Activated naive CD8-positive, alpha-beta T cell treated with anti-CD3 and anti-CD28 coated beads, Interleukin-2, amount 50 U/mL, for 24 hours (primary cell): ENCODE measurements around the gene OMP.
"Not testable (repeated sequence)": the region's sequence is repeated elsewhere in the genome, so short reads cannot be mapped to it uniquely, and the experiment has no call there.

Experiments used
- ATAC-seq: fragments of 150-1000 bp; cut with Tn5 transposase; one replicate; pipeline ENCODE4 v1.10.0; 2021
- DNase-seq: peaks from one replicate; pipeline ENCODE4 v3.0.0; 2021
- H3K27ac Mint-ChIP-seq: one replicate; pipeline ENCODE4 v1.8.0; 2021; ENCODE audit warnings: mild to moderate bottlenecking, mixed read lengths
- H3K27me3 Mint-ChIP-seq: one replicate; pipeline ENCODE4 v1.8.0; 2021; ENCODE audit warnings: mixed read lengths
- H3K36me3 Mint-ChIP-seq: one replicate; pipeline ENCODE4 v1.8.0; 2021; ENCODE audit warnings: low read depth, mixed read lengths
- H3K4me1 Mint-ChIP-seq: one replicate; pipeline ENCODE4 v1.8.0; 2021; ENCODE audit warnings: mixed read lengths
- H3K4me3 Mint-ChIP-seq: one replicate; pipeline ENCODE4 v1.8.0; 2021; ENCODE audit warnings: mild to moderate bottlenecking, moderate library complexity, mixed read lengths
- H3K9me3 Mint-ChIP-seq: one replicate; pipeline ENCODE4 v1.8.0; 2021; ENCODE audit warnings: mixed read lengths

The OMP gene

GRCh38 chr11:77102246-77103210 lies at the start of gene OMP:
TSS of gene OMP (plus strand) at chr11:77102840. CDS start at chr11:77102840, 0 bp downstream.
- no peak within 1 kb of the TSS for H3K4me3 Mint-ChIP-seq
- H3K36me3 Mint-ChIP-seq = no peaks in the 10 kb centered on the region
- H3K9me3 Mint-ChIP-seq = no peaks in the 10 kb centered on the region
- DNase-seq = no peak
- no peak within 1 kb of the TSS for H3K27ac Mint-ChIP-seq
- H3K27me3 Mint-ChIP-seq = no peaks in the 10 kb centered on the region
- no peak for ATAC-seq
- no peaks in the 10 kb centered on the region for H3K4me1 Mint-ChIP-seq

- Mint-ChIP-seq H3K27me3 (no peaks in the 10 kb centered on the region), H3K9me3 (peaks cover 4% of the 10 kb centered on the region), H3K36me3 (peaks cover 1% of the 10 kb centered on the region), H3K4me3 (no peak overlapping the region), H3K27ac (no peak overlapping the region), H3K4me1 (no peaks in the 10 kb centered on the region)
- ATAC-seq = no peak
- no peak for DNase-seq
These were observed 49.2 kb upstream of the OMP start for GRCh38 chr11:77053217-77054015.

DNA sequence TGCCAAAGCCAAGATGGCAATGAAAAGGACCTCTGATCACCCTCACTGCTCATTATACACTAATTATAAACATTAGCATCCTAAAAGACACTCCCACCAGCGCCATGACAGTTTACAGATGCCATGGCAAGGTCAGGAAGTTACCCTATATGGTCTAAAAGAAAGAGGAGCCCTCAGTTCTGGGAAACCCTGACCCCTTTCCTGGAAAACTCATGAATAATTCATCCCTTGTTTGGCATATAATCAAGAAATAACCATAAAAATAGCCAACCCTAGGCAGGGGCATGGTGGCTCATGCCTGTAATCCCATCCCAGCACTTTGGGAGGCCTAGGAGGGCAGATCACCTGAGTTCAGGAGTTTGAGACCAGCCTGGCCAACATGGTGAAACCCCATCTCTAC lies 48.6 kb upstream of the OMP start:
- no peak overlapping the region for H3K4me3 Mint-ChIP-seq
- H3K4me1 Mint-ChIP-seq = no peaks in the 10 kb centered on the region
- no peaks in the 10 kb centered on the region for H3K27me3 Mint-ChIP-seq
- peaks cover 1% of the 10 kb centered on the region for H3K36me3 Mint-ChIP-seq
- DNase-seq (no peak), ATAC-seq (no peak)
- no peak overlapping the region for H3K27ac Mint-ChIP-seq
- peaks cover 4% of the 10 kb centered on the region for H3K9me3 Mint-ChIP-seq

DNA sequence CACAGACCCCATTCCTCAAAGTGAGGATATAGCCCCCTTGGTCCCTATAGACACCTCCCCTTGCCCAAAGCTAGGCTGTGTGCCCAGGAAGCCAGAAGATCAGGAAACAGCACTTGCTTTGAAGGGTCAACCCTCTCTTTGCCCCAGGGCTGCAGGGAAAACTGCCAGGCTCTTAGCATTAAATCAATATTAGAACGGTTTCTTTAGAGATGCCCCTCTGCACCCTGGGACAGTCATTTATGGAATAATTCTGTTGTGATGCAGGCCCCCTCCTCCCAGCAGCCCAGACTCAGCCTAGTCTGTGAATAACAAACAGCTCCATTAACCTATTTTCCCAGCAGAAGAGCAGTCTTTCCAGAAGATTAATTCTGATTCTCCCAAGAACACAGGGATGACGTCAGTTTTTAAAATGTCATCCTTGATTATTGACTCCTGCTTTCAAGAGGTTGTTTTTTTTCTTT lies 47.5 kb upstream of the OMP start:
- no peak overlapping the region for H3K27ac Mint-ChIP-seq
- no peak for ATAC-seq
- H3K4me1 Mint-ChIP-seq = no peaks in the 10 kb centered on the region
- H3K9me3 Mint-ChIP-seq = peaks cover 4% of the 10 kb centered on the region
- peaks cover 1% of the 10 kb centered on the region for H3K36me3 Mint-ChIP-seq
- no peak for DNase-seq
- no peaks in the 10 kb centered on the region for H3K27me3 Mint-ChIP-seq
- no peak overlapping the region for H3K4me3 Mint-ChIP-seq

DNA sequence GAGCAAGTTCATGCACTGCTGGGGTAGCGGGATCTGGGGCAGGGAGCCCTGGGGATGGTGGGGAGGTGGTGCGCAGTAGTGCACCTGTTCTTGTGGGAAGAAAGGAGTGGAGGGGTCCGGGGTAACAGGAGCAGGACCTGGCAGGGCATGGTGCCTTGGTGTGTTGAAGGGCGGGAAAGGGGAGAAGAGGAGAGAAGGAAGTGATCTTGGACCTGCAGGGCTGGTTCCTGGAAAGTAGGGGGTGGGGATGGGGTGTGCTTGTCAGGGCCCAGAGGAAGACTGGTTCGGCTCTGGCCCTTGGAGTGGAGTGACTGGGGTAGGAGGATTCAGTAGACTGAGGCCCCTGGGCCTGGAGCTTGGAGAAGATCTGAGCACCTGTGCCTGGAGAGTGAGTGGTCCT lies 46.7 kb upstream of the OMP start:
- H3K27ac Mint-ChIP-seq = no peak overlapping the region
- no peaks in the 10 kb centered on the region for H3K27me3 Mint-ChIP-seq
- ATAC-seq (no peak), DNase-seq (no peak)
- H3K9me3 Mint-ChIP-seq = peaks cover 4% of the 10 kb centered on the region
- no peak overlapping the region for H3K4me3 Mint-ChIP-seq
- peaks cover 1% of the 10 kb centered on the region for H3K36me3 Mint-ChIP-seq
- H3K4me1 Mint-ChIP-seq = no peaks in the 10 kb centered on the region

GRCh38 chr11:77056814-77057402 lies 45.7 kb upstream of the OMP start:
- H3K4me3 Mint-ChIP-seq = no peak overlapping the region
- H3K9me3 Mint-ChIP-seq = peaks cover 4% of the 10 kb centered on the region
- no peak overlapping the region for H3K27ac Mint-ChIP-seq
- H3K36me3 Mint-ChIP-seq = peaks cover 1% of the 10 kb centered on the region
- no peaks in the 10 kb centered on the region for H3K27me3 Mint-ChIP-seq
- no peaks in the 10 kb centered on the region for H3K4me1 Mint-ChIP-seq
- ATAC-seq (no peak), DNase-seq (no peak)

DNA sequence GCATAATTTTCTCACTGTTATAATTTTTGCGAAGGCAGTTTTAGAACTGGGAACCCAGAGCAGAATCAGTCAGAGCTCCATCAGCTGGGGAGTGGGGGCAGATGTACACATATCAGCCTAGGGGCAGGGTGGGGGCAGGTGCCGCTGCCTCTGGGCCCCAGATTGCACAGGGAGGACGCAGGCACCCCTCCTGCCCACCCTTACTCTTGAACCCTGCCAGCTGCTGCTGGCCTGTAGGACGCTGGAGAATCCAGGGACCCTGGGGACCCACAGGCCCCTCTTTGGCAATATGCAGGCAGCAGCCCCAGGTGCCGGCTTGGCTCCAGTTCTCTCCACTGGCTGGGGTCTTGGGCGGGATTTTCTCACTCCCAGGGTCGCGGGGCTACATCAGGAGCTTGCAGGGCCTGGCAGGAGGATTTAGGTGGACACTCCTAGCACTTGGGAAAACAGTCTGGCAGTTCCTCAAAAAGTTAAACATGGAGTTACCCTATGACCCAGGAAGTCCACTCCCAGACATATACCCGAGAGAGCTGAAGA lies 44.6 kb upstream of the OMP start:
- Mint-ChIP-seq H3K9me3 (peaks cover 4% of the 10 kb centered on the region), H3K27me3 (no peaks in the 10 kb centered on the region), H3K4me3 (no peak overlapping the region), H3K4me1 (no peaks in the 10 kb centered on the region), H3K27ac (no peak overlapping the region), H3K36me3 (peaks cover 1% of the 10 kb centered on the region)
- no peak for ATAC-seq
- no peak for DNase-seq

- Mint-ChIP-seq H3K4me1 (no peaks in the 10 kb centered on the region), H3K27me3 (no peaks in the 10 kb centered on the region), H3K36me3 (peaks cover 1% of the 10 kb centered on the region), H3K4me3 (no peak overlapping the region), H3K27ac (no peak overlapping the region), H3K9me3 (peaks cover 4% of the 10 kb centered on the region)
- ATAC-seq = no peak
- DNase-seq = no peak
These were observed 43.7 kb upstream of the OMP start for GRCh38 chr11:77058900-77059299.

- Mint-ChIP-seq H3K4me1 (no peaks in the 10 kb centered on the region), H3K9me3 (peaks cover 4% of the 10 kb centered on the region), H3K27ac (no peak overlapping the region), H3K27me3 (no peaks in the 10 kb centered on the region), H3K4me3 (no peak overlapping the region), H3K36me3 (peaks cover 1% of the 10 kb centered on the region)
- DNase-seq (no peak), ATAC-seq (no peak)
These were observed 42.8 kb upstream of the OMP start for GRCh38 chr11:77059806-77060205.

DNA sequence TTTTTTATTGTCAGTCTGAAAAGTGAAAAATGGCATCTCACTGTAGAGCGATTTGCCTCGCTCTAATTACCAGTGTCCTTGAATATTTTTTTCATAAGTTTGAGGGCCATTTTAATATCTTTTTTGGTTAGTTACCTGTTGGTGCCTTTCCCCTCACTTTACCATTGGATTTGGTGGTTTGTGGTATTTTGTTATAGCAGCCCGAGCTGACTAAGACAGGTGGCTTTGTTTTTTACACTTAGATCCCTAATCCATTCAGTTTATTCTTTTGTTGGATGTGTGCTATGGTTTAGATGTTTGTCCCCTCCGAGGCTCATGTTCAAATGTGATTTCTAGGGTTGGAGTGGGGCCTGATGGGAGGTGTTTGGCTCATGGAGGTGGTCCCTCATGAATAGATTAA lies 42.4 kb upstream of the OMP start:
- Mint-ChIP-seq H3K27me3 (no peaks in the 10 kb centered on the region), H3K36me3 (peaks cover 1% of the 10 kb centered on the region), H3K27ac (no peak overlapping the region), H3K4me3 (no peak overlapping the region), H3K9me3 (peaks cover 4% of the 10 kb centered on the region), H3K4me1 (no peaks in the 10 kb centered on the region)
- no peak for ATAC-seq
- no peak for DNase-seq

DNA sequence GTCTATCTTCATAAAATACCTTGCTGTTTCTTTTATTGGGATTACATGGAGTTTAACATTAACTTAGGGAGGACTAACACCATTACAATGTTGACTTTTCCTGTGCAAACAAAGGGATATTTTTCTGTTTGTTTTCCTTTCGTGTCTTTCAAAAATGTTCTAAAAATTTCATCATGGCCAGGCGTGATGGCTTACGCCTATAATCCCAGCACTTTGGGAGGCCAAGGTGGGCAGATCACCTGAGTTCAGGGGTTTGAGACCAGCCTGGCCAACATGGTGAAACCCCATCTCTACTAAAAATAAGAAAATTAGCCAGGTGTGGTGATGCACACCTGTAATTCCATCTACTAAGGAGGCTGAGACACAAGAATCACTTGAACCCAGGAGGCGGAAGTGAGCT lies 41.4 kb upstream of the OMP start:
- not testable (repeated sequence) for H3K27me3 Mint-ChIP-seq, DNase-seq, H3K9me3 Mint-ChIP-seq, H3K4me3 Mint-ChIP-seq, H3K27ac Mint-ChIP-seq, H3K36me3 Mint-ChIP-seq, H3K4me1 Mint-ChIP-seq, ATAC-seq

DNA sequence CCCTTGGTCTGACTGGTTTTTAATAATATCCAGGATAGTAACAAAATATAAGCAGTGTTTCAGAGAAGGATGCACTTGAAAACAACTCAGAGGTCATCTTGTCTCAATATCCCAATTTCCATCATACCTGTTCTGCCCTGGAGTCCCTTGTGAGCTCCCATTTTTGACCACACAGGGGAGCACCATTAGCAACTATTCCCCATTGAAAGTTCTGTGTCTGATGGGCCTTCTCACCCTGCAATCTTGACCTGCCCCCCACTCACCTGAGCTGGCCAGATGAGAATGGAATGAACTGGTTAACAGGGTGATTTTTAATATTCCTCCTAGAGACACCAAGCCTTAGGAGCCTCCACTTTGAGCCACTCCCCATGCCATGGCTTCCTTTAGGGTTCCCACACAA lies 39.7 kb upstream of the OMP start:
- Mint-ChIP-seq H3K4me1 (peaks cover 9% of the 10 kb centered on the region), H3K4me3 (no peak overlapping the region)

DNA sequence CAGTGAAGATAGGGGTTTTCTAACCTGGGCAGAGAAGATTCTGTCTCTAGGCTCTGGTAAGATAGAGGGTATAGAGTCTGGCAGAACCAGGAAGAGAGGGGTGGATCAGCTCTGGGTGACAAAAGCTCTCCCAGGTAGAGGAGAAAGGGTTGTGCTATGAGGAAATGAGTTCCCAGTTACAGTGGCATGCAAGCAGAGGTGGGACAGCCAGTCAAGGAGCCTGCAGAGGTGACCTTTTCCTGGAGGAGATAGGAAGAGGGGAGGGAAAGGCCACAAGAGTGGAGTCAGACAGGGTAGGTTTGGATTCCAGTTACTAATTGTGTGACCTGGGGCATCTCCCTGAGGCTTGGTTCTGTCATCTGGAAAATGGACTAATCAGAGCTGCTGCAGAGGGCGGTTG lies 39.2 kb upstream of the OMP start:
- ATAC-seq (no peak), DNase-seq (no peak)
- Mint-ChIP-seq H3K9me3 (no peaks in the 10 kb centered on the region), H3K36me3 (no peaks in the 10 kb centered on the region), H3K4me1 (peaks cover 9% of the 10 kb centered on the region), H3K4me3 (no peak overlapping the region), H3K27ac (no peak overlapping the region), H3K27me3 (no peaks in the 10 kb centered on the region)

More for the DNA sequence above, 39.7 kb upstream of the OMP start:
- Mint-ChIP-seq H3K9me3 (no peaks in the 10 kb centered on the region), H3K27ac (no peak overlapping the region), H3K27me3 (no peaks in the 10 kb centered on the region), H3K36me3 (no peaks in the 10 kb centered on the region)
- ATAC-seq (no peak), DNase-seq (no peak)

GRCh38 chr11:77063861-77064260 lies 38.8 kb upstream of the OMP start:
- ATAC-seq (no peak), DNase-seq (no peak)
- peaks cover 9% of the 10 kb centered on the region for H3K4me1 Mint-ChIP-seq
- no peaks in the 10 kb centered on the region for H3K9me3 Mint-ChIP-seq
- no peaks in the 10 kb centered on the region for H3K27me3 Mint-ChIP-seq
- no peak overlapping the region for H3K27ac Mint-ChIP-seq
- H3K4me3 Mint-ChIP-seq = no peak overlapping the region
- no peaks in the 10 kb centered on the region for H3K36me3 Mint-ChIP-seq
